LNCAP (cell line): ENCODE results near the gene SFXN3.
A peak's percentile ranks its signal among the peaks of the same experiment; 100 is the strongest.

Source experiments
- TF ChIP-seq, protein P1 (sequence below): fragments of 450-650 bp; IDR thresholded peaks from 2 replicates; pipeline ENCODE4 v1.5.1; 2017; ENCODE audit warnings: mild to moderate bottlenecking

SFXN3 gene

DNA sequence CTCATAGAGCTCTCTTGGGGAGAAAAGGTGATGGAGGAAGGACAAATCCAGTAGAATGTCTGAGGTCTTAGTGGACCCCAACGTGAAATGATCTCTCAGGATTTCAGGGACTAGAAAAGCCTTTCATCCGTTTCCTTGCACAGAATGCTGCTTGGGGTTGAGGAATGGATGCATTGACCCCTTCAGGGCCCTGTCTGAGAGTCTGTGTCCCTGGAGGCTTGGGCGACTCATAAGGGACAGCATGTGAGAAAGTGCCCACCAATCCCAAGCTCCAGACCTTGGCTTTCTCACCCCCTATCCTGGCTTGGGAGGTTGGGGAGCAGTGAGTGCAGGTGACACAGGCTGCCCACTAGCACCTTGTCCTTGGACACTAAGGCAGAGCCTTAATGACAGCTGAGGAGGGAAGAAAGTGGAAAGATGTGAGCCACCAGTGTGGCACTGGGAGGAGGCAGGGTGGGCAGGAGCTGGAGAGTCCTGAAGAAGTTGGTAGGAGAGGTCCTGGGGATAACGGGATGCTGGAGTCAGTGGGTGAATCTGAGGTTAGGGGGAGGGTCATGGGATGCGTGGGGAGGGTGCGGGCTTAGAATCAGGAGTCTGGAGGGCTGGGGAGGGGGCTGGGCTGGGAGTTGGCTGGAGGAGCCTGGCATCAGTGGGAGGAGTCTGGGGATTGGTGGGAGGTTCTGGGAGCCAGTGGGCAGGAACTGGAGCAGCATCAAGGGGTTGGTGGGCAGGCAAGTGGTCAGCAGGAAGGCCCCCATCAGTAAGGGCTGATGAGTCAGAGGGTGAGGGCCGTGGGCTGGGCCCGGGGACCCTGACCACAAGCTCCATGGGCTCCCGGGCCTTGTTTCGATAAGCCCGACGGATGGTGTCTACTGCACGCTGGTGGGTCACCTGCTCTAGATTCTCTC lies 22.9 kb upstream of the SFXN3 start:
- TF ChIP-seq, protein P1, sequence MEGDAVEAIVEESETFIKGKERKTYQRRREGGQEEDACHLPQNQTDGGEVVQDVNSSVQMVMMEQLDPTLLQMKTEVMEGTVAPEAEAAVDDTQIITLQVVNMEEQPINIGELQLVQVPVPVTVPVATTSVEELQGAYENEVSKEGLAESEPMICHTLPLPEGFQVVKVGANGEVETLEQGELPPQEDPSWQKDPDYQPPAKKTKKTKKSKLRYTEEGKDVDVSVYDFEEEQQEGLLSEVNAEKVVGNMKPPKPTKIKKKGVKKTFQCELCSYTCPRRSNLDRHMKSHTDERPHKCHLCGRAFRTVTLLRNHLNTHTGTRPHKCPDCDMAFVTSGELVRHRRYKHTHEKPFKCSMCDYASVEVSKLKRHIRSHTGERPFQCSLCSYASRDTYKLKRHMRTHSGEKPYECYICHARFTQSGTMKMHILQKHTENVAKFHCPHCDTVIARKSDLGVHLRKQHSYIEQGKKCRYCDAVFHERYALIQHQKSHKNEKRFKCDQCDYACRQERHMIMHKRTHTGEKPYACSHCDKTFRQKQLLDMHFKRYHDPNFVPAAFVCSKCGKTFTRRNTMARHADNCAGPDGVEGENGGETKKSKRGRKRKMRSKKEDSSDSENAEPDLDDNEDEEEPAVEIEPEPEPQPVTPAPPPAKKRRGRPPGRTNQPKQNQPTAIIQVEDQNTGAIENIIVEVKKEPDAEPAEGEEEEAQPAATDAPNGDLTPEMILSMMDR = no peak

DNA sequence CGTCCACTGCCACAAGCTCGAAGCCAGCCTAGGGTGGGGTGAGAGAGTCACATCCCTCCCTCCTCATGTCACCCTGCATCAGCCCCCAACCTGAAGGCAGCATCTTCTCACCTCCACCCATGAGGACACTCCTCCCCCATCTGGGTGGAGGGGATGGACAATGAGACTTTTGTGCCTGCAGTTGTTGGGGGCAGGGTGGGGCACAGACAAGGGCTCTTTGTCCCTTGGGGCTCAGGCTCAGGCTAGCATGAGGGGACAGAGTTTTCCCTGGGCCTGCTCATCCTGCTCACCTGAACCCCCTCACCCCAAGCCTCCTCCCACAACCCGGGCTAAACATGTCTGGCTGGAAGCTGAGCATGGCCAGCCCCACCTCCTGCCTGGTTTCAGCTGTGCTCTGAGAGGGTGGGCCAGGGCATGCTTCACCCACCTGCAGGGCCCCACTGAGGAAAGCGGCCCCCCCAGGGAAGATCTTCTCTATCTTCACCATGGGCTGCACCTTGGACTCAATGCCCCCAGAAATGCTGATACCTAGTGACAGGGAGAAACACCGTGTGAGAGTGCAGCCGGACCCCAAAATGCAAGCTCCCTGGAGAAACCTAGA lies 22.1 kb upstream of the SFXN3 start:
- TF ChIP-seq, protein P1 = no peak

DNA sequence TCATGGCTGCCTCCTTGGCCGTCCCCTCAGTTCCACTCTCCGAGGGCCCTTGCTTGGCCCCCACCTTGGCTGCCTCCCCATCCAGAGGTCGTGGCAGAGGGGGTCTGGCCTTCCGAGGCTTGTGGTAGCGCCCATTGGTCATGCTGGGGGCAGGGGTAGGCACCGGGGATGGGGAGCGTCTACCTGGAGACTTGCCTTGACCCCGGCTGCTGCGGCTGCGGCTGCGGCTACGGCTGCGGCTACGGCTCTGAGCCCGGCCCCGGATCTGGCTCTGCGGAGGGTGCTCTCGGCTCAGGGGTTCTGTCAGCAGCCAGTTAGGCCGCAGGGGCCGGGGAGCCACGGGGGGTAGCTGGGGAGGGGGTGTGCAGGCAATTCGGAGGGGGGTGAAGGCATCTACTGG lies 20.7 kb upstream of the SFXN3 start:
- TF ChIP-seq, protein P1 = no peak

DNA sequence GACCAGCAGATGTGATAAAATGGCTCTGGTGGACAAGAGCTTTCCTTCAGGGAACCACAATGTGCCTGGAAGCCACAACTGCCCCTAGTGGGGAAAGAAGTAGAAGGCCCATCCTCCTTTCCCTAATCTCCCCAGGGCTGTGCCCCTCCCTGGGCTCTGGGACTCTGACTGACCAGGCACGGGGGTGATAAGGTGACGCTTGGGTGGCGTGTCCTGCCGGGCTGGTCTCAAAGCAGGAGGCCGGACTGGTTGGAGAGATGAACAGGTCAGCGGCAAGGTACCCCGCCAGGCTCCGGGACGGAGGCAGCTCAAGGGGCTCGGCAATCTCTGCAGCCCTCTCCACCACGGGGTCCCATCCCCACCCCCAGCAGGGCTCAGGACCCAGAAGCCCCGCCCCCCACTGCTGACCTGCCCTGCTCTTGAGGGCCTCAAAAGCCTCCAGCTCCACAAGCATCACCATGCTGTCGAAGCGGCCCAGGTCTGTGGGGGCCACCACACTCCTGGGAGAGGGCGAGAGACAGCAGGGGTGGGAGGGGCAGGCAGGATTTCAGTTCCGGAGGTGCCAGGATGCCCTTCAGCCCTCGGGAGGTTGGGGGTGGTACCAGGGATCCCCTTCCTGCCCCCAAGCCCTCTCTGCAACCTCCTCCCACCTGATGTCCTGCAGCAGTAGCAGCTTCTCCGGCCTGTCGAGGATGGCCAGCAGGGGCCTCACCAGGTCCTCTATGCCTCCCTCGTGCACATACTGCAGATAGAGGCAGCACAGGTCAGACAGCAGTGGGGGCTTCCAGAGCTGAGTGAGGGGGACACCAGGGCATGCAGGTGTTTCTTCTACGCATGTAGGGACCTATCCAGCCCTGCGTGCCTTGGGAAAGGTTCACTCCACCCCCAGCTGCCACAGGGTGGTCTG lies 19.3 kb upstream of the SFXN3 start:
- TF ChIP-seq, protein P1 = no peak

DNA sequence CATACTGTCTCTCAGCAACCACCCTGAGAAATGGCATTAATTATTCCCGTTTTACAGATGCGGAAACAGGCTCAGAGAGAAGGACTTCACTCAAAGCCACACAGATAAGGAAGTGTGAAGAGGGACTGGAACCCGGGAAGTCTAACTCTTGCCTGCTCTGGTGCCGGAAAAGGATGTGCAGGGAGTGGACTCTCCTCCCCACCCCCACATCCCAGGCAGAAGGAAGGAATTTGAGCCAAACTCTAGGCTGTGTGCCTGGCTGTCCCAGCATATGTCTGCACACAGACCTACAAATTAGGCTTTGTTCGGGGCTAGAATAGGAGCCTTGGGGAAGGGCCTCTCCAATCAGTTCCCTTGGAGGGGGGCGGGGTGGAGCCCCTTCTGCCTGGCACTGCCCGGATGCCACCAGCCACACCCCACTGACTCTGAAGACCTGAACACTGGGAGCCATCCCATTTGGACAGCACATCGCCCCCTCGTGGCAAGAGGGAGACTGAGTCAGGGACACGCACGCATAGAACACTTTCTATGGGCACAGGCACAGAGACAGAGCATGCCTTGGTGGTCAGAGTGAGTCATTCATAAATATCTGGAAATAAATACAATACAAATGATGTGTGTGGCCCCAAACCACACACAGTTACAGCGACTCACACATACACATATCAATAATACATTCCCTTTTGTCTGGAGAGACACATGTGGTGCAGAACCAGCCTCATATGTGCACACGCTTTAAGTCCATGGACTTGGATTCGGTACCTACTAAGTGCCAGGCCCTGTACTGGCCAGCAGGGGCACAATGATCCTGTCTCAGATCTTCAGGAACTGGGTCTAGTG lies 18.3 kb upstream of the SFXN3 start:
- TF ChIP-seq, protein P1 = peak; percentile 65

DNA sequence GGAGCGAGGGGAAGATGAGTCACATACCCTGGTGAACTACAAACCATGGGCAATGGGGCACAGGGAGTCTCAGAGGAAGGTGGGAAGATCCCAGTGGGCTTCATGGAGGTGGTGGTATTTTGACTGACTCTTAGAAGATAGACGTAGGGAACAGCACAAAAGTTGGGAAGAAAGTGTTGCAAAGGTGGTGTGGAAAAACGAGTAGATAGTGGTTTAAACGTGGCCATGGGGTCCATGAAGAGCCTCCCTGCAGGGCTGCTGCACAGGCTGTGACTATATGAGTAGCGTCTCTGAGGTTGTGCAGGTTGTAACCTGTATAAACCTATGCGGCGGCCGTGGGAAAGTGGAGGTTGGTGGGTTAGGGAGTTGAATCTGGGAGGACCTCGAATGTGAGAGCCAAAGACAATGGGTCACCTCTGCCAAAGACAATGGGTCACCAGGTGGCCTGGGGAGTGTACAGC lies 17.6 kb upstream of the SFXN3 start:
- TF ChIP-seq, protein P1 = no peak
